ENCODE data around the gene JARID2. TPM values are rescaled to one million over a fixed set of nuclear protein-coding genes. Genes with fewer than 3 reads are reported as not detected.

The JARID2 gene
- total and polyA plus RNA-seq, 8 donors, result 2.4 to 42.6 (median 11.5) TPM

DNA sequence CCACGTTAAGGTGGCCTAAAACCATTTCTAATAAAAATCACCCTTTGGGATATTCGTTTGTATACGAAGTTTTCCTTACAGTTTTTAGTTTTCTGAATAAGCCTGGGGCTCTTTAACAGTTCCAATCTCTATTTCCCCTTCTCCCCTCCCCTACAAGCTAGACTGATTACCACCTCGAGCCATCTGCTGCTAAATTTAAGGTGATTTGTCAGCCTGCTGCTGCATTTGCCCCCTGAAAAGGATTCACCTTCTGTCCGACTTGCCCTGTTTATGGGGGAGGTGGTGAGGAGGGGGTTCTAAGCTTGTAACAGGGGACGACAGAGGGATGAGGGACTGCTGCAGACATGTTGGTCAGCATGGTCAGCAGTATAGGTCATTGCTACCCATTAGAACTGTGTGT is 146.3 kb downstream of the JARID2 start:
- H3K36me3 ChIP-seq, result no peaks in the 10 kb centered on the region
- peaks cover 22 to 59% (median 36%) of the 10 kb centered on the region in 4 donors for H3K4me1 ChIP-seq
- H3K27ac ChIP-seq, result no peak overlapping the region
- H3K27me3 ChIP-seq, result no peaks in the 10 kb centered on the region
- no peaks in the 10 kb centered on the region for H3K9me3 ChIP-seq
- no peak overlapping the region for H3K4me3 ChIP-seq
- TF ChIP-seq, protein P1, sequence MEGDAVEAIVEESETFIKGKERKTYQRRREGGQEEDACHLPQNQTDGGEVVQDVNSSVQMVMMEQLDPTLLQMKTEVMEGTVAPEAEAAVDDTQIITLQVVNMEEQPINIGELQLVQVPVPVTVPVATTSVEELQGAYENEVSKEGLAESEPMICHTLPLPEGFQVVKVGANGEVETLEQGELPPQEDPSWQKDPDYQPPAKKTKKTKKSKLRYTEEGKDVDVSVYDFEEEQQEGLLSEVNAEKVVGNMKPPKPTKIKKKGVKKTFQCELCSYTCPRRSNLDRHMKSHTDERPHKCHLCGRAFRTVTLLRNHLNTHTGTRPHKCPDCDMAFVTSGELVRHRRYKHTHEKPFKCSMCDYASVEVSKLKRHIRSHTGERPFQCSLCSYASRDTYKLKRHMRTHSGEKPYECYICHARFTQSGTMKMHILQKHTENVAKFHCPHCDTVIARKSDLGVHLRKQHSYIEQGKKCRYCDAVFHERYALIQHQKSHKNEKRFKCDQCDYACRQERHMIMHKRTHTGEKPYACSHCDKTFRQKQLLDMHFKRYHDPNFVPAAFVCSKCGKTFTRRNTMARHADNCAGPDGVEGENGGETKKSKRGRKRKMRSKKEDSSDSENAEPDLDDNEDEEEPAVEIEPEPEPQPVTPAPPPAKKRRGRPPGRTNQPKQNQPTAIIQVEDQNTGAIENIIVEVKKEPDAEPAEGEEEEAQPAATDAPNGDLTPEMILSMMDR (IDR thresholded peaks at IDR 0.05), result no peak
- no peak for TF ChIP-seq POLR2AphosphoS5 (IDR thresholded peaks at IDR 0.05)
- TF ChIP-seq POLR2A (IDR thresholded peaks at IDR 0.05), result no peak
- TF ChIP-seq EP300 (IDR thresholded peaks at IDR 0.05), result no peak
- DNase-seq, result no peak
- intact Hi-C loops (cut with DNase I; ENCODE audit: low total_unique reads), result no loop called here
- 82 to 88% (median 86%) methylated on average over 6 of the region's 6 CpGs for WGBS, 5 donors

DNA sequence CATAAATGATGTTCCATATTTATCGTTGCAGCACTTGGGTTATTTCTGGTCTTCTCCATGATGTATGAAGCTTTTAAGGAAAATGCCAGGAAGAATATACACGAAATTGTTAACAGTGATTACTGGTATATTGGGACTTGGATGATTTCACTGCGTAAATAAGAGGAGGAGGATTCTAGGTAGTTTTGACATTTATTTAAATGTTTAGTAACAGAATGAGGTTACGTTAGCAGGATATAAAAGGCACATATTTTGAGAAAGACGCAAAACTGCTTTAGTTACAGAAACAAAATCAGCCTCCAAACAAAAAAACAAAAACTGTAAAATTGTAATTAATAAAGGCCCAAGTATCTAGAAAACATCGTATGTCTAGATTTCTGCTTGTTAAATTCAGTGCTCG is 147.7 kb downstream of the JARID2 start:
- Histone ChIP-seq H3K9me3 (no peaks in the 10 kb centered on the region), H3K36me3 (no peaks in the 10 kb centered on the region), H3K4me3 (no peak overlapping the region), H3K27me3 (no peaks in the 10 kb centered on the region), H3K4me1 (peaks cover 22 to 59% (median 38%) of the 10 kb centered on the region in 4 donors), H3K27ac (no peak overlapping the region)
- intact Hi-C loops (cut with DNase I; ENCODE audit: low total_unique reads), result no loop called here
- TF ChIP-seq, protein P1 (IDR thresholded peaks at IDR 0.05), result no peak
- TF ChIP-seq EP300 (IDR thresholded peaks at IDR 0.05), result no peak
- TF ChIP-seq POLR2A (IDR thresholded peaks at IDR 0.05), result no peak
- TF ChIP-seq POLR2AphosphoS5 (IDR thresholded peaks at IDR 0.05), result no peak
- 94 to 99% (median 98%) methylated on average over 7 of the region's 7 CpGs for WGBS, 5 donors
- DNase-seq, result no peak

DNA sequence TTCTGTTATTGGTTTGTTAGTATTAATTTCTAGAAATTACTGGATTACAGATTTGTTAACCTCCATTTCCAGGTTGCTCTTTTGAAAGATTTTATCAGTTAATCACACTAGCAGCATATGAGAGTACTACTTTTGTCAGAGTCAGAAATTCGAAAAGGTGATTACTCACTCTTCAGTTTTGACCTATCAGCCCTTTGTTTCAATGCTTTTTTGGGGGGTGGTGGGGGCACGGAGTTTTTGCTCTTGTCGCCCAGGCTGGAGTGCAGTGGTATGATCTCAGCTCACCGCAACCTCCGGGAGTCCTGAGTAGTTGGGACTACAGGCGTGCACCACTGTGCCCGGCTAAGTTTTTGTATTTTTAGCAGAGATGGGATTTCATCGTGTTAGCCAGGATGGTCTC is 149.2 kb downstream of the JARID2 start:
- Histone ChIP-seq H3K9me3 (no peaks in the 10 kb centered on the region), H3K27ac (no peak overlapping the region), H3K4me3 (no peak overlapping the region), H3K27me3 (no peaks in the 10 kb centered on the region), H3K36me3 (no peaks in the 10 kb centered on the region), H3K4me1 (peaks cover 28 to 59% (median 41%) of the 10 kb centered on the region in 4 donors)
- no peak for DNase-seq
- TF ChIP-seq POLR2AphosphoS5 (IDR thresholded peaks at IDR 0.05) (no peak), POLR2A (IDR thresholded peaks at IDR 0.05) (no peak)
- intact Hi-C loops (cut with DNase I; ENCODE audit: low total_unique reads), result no loop called here
- 79 to 93% (median 90%) methylated on average over 8 of the region's 8 CpGs for WGBS, 5 donors

DNA sequence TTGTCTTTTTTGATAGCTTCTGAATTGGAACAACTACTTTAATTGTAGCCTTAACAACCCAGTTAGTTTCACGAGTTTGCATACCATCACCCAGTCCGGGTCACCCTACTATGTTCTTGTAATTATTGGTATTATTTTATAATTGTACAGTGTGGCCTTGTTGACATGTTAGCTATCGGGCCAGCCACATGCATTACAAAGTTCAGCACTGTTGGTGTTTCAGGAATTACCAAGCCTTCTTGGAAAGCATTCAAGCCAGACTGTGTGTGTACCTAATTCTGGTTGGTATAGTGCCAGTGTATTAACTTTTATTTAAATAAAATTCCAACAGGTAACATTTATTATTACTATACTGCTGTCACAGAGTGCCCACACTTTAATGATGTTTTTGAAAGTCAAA is 150.9 kb downstream of the JARID2 start:
- DNase-seq, result peak in 1 of 2 donors; percentile 44
- intact Hi-C loops (cut with DNase I; ENCODE audit: low total_unique reads), result no loop called here
- WGBS, 5 donors, result 41 to 76% (median 47%) methylated on average over 3 of the region's 3 CpGs
- Histone ChIP-seq H3K9me3 (no peaks in the 10 kb centered on the region), H3K36me3 (no peaks in the 10 kb centered on the region), H3K27me3 (no peaks in the 10 kb centered on the region), H3K27ac (no peak overlapping the region), H3K4me1 (peaks cover 27 to 59% (median 40%) of the 10 kb centered on the region in 4 donors), H3K4me3 (no peak overlapping the region)
- TF ChIP-seq, protein P1 (IDR thresholded peaks at IDR 0.05), result no peak
- TF ChIP-seq POLR2AphosphoS5 (IDR thresholded peaks at IDR 0.05), result peak in 1 of 3 donors; percentile 37

DNA sequence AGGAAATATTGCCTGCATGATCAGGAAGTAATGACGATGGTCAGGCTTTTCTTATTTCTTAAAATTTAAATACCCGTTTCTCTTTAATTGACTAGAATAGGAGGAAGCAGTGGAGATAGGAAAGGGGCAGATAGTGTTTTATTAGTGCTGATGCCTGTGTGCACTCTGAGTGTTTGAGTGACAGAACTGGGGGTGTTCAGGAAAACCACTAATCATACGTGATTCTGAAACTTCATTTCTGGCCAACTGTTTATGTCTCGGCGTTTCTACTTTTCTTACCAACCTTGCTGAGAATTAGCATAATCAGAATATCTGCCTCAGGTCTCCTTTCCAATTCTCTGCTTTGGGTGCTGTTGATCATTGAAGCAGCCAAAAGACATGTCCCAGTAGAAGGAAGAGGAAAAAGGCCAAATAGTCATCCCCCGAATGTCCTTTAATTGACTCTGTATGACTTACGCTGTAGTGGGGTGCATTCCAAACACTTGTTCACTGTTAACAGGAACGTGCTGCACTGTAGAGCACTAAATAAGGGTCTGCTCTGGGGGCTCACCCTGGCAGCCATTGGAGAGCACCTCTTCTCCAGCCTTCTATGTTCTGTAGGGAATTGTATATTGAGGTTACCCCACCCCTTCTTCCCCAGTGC is 152.9 kb downstream of the JARID2 start:
- no peaks in the 10 kb centered on the region for H3K9me3 ChIP-seq
- TF ChIP-seq POLR2AphosphoS5 (IDR thresholded peaks at IDR 0.05) (no peak), EP300 (IDR thresholded peaks at IDR 0.05) (no peak), POLR2A (IDR thresholded peaks at IDR 0.05) (no peak)
- TF ChIP-seq, protein P1 (IDR thresholded peaks at IDR 0.05), result no peak
- no peaks in the 10 kb centered on the region for H3K36me3 ChIP-seq
- no peak overlapping the region for H3K4me3 ChIP-seq
- WGBS, 5 donors, result 65 to 78% (median 74%) methylated on average over 8 of the region's 8 CpGs
- DNase-seq, result no peak
- H3K27ac ChIP-seq, result peak overlapping the region in 1 of 5 donors; percentile 11
- H3K4me1 ChIP-seq, result peaks cover 32 to 71% (median 52%) of the 10 kb centered on the region in 4 donors
- no peaks in the 10 kb centered on the region for H3K27me3 ChIP-seq
- intact Hi-C loops (cut with DNase I; ENCODE audit: low total_unique reads), result no loop called here
